DMS153 treated with DMSO at 0.1 percent for 48 hours (cell line): ENCODE measurements around the gene HECTD2.
"Not testable (repeated sequence)": the region's sequence is repeated elsewhere in the genome, so short reads cannot be mapped to it uniquely, and the experiment has no call there.

Experiments used
- DNase-seq: peaks from one replicate; lab custom pipeline; 2025; ENCODE audit not compliant: unreplicated experiment; lab: John Stamatoyannopoulos, UW

Gene HECTD2

GRCh38 chr10:91536111-91536510 lies 126.0 kb downstream of the HECTD2 start:
- DNase-seq, result no peak

- DNase-seq, result no peak
These were observed 126.6 kb downstream of the HECTD2 start for GRCh38 chr10:91536733-91537132.

GRCh38 chr10:91537614-91538383 lies 127.7 kb downstream of the HECTD2 start:
- DNase-seq, result no peak

GRCh38 chr10:91539930-91540329 lies 129.8 kb downstream of the HECTD2 start:
- DNase-seq, result no peak

GRCh38 chr10:91540733-91541132 lies 130.6 kb downstream of the HECTD2 start:
- no peak for DNase-seq

- DNase-seq, result no peak
These were observed 131.3 kb downstream of the HECTD2 start for GRCh38 chr10:91541481-91541880.

- DNase-seq, result no peak
These were observed 135.2 kb downstream of the HECTD2 start for GRCh38 chr10:91545384-91545783.

GRCh38 chr10:91545838-91546237 lies 135.7 kb downstream of the HECTD2 start:
- no peak for DNase-seq

GRCh38 chr10:91549262-91549661 lies 139.1 kb downstream of the HECTD2 start:
- DNase-seq, result no peak

GRCh38 chr10:91550021-91550420 lies 139.9 kb downstream of the HECTD2 start:
- no peak for DNase-seq

GRCh38 chr10:91551856-91552255 lies 141.7 kb downstream of the HECTD2 start:
- DNase-seq, result no peak

- DNase-seq, result no peak
These were observed 142.3 kb downstream of the HECTD2 start for GRCh38 chr10:91552274-91553095.

- no peak for DNase-seq
These were observed 145.3 kb downstream of the HECTD2 start for GRCh38 chr10:91555455-91555854.

GRCh38 chr10:91556691-91557566 lies 146.8 kb downstream of the HECTD2 start:
- no peak for DNase-seq

- no peak for DNase-seq
These were observed 147.5 kb downstream of the HECTD2 start for GRCh38 chr10:91557651-91558111.

- DNase-seq, result no peak
These were observed 148.3 kb downstream of the HECTD2 start for GRCh38 chr10:91558473-91558872.

- DNase-seq, result no peak
These were observed 149.0 kb downstream of the HECTD2 start for GRCh38 chr10:91559169-91559568.

GRCh38 chr10:91559750-91560149 lies 149.6 kb downstream of the HECTD2 start:
- no peak for DNase-seq

GRCh38 chr10:91560827-91561226 lies 150.7 kb downstream of the HECTD2 start:
- not testable (repeated sequence) for DNase-seq

- no peak for DNase-seq
These were observed 152.9 kb downstream of the HECTD2 start for GRCh38 chr10:91562839-91563581.
